Left lung (tissue), 10 donors: ENCODE data around the gene PCGF3. TPM values are rescaled to one million over a fixed set of nuclear protein-coding genes. Genes with fewer than 3 reads are reported as not detected.
A peak's percentile ranks its signal among the peaks of the same experiment; 100 is the strongest.

Source experiments
- ATAC-seq: fragments of 200-7000 bp; cut with Tn5 transposase; one replicate; pipeline ENCODE4 v1.9.1; 2020; ENCODE audit warnings: moderate library complexity
- DNase-seq, 4 donors: peaks; one replicate each; pipeline ENCODE4 v3.0.0-alpha.2; 2013 to 2020
- H3K27ac ChIP-seq, 2 donors: fragments of 200-600 bp; sonication (generic) in 1 of 2; one replicate each; pipeline versions ENCODE4 v1.5.0 to v1.8.0; 2020 to 2021
- H3K27me3 ChIP-seq, 2 donors: fragments of 200-600 bp; sonication (generic) in 1 of 2; one replicate each; pipeline versions ENCODE4 v1.5.0 to v1.8.0; 2020 to 2021
- H3K36me3 ChIP-seq, 2 donors: fragments of 200-600 bp; sonication (generic) in 1 of 2; one replicate each; pipeline versions ENCODE4 v1.5.0 to v1.8.0; 2020 to 2021
- H3K4me1 ChIP-seq, 2 donors: fragments of 200-600 bp; one replicate each; pipeline ENCODE4 v1.8.0; 2021
- H3K4me3 ChIP-seq, 2 donors: fragments of 200-600 bp; sonication (generic) in 1 of 2; one replicate each; pipeline versions ENCODE4 v1.5.0 to v1.8.0; 2020 to 2021; ENCODE audit warnings: mild to moderate bottlenecking in 1 of 2
- H3K9me3 ChIP-seq, 2 donors: fragments of 200-600 bp; sonication (generic) in 1 of 2; one replicate each; pipeline versions ENCODE4 v1.5.0 to v1.8.0; 2020 to 2021
- intact Hi-C, 2 donors: fragments of 100-400 bp; cut with DNase I; formaldehyde crosslinking; loops; one replicate each; pipeline versions ENCODE4 v1.11.2 to v1.14.2; 2022
- polyA plus RNA-seq, 6 donors: library from polyadenylated mRNA; unstranded; fragments of 120-200 nt; gene quantifications; one replicate each; pipeline ENCODE4 v1.2.1, GENCODE V29; 2013; ENCODE audit not compliant: insufficient read length in 6 of 6
- total RNA-seq, 2 donors: library from RNA; stranded (reverse); fragmentation: NEBNext Ultra II Directional; extraction: Animal tissue kit (Norgen Biotek cat#: 25700); gene quantifications; one replicate each; pipeline ENCODE4 v1.2.1, GENCODE V29; 2021
- TF ChIP-seq, protein P1 (sequence below), 2 donors: fragments of 200-600 bp; sonication (generic) in 1 of 2; IDR thresholded peaks; one replicate each; pipeline versions ENCODE4 v1.5.0 to v1.8.0; 2021; ENCODE audit warnings: antibody characterized with exemption in 2 of 2
- donor health status: DM: no; HTN: yes; CAD: no.
- donor health status: DM: no; HTN: no; CAD: no.

PCGF3 gene
- total and polyA plus RNA-seq, 8 donors, result 43.7 to 110 (median 88.7) TPM

DNA sequence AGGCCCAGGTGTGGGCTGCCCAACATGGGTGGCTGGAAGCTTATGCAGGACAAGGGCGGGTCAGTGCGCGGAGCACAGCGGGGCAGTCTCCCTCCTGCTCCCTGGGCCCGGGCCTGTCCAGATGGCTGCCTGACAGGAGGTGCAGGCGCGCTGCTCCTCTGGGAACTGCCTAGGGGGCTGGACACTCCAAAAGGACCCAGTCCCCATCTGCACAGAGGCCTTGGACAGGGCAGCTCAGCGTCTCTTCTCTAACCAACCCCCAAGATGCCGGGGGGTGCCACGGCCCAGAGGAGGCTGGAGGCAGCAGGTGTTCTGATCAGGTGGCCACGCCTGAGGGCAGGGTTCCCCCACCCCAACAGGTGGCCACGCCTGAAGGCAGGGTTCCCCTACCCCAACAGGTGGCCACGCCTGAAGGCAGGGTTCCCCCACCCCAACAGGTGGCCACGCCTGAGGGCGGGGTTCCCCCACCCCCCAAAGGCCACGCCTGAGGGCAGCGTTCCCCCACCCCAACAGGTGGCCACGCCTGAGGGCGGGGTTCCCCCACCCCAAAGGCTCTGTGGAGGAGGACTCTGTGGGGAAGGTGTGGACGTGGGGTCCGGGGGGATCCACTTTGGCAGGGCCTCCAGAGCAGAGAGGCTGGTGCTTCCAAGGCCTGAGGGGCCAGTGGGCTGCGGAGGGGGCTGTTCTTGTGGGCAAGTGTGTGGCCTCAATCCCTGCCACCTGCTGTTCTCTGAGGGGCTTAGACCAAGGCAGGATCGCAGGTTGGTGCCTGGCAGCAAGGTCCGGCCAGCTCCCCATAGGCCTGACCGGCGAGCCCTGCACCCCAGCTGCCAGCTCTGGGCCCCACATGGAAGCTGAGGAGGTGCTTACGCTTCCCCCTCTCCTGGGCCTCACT lies 84.2 kb downstream of the PCGF3 start:
- Histone ChIP-seq H3K9me3 (no peaks in the 10 kb centered on the region), H3K27ac (no peak overlapping the region), H3K36me3 (no peaks in the 10 kb centered on the region), H3K27me3 (peaks cover 50 to 100% of the 10 kb centered on the region in 2 donors), H3K4me3 (no peak overlapping the region), H3K4me1 (peaks cover 14 to 28% of the 10 kb centered on the region in 2 donors)
- DNase-seq, result peak in 1 of 4 donors; percentile 77
- no peak for ATAC-seq
- intact Hi-C loops, result no loop called here
- TF ChIP-seq, protein P1, sequence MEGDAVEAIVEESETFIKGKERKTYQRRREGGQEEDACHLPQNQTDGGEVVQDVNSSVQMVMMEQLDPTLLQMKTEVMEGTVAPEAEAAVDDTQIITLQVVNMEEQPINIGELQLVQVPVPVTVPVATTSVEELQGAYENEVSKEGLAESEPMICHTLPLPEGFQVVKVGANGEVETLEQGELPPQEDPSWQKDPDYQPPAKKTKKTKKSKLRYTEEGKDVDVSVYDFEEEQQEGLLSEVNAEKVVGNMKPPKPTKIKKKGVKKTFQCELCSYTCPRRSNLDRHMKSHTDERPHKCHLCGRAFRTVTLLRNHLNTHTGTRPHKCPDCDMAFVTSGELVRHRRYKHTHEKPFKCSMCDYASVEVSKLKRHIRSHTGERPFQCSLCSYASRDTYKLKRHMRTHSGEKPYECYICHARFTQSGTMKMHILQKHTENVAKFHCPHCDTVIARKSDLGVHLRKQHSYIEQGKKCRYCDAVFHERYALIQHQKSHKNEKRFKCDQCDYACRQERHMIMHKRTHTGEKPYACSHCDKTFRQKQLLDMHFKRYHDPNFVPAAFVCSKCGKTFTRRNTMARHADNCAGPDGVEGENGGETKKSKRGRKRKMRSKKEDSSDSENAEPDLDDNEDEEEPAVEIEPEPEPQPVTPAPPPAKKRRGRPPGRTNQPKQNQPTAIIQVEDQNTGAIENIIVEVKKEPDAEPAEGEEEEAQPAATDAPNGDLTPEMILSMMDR (IDR thresholded peaks at IDR 0.05), result no peak

DNA sequence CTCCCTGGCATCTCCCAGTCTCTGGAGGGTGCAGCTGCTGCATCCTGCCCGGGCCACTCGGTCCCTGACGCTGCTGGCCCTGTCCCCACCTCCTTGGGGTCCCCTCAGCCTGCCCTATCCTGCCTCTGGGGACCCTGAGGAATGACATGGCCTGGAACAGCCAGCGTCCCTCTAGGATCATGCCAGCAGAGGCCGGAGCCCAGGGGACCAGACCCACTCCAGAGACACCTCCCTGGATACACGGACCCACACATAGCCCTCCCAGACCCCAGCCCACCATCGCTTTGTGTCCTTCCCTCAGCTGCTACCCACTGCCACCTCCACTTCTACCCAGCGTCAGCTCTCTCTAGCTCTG lies 84.8 kb downstream of the PCGF3 start:
- Histone ChIP-seq H3K4me3 (no peak overlapping the region), H3K27ac (no peak overlapping the region), H3K27me3 (peaks cover 50 to 100% of the 10 kb centered on the region in 2 donors), H3K36me3 (no peaks in the 10 kb centered on the region), H3K4me1 (peaks cover 18 to 27% of the 10 kb centered on the region in 2 donors), H3K9me3 (no peaks in the 10 kb centered on the region)
- no peak for ATAC-seq
- TF ChIP-seq, protein P1 (IDR thresholded peaks at IDR 0.05), result no peak
- peak in 1 of 4 donors; percentile 58 for DNase-seq
- intact Hi-C loops, result no loop called here

DNA sequence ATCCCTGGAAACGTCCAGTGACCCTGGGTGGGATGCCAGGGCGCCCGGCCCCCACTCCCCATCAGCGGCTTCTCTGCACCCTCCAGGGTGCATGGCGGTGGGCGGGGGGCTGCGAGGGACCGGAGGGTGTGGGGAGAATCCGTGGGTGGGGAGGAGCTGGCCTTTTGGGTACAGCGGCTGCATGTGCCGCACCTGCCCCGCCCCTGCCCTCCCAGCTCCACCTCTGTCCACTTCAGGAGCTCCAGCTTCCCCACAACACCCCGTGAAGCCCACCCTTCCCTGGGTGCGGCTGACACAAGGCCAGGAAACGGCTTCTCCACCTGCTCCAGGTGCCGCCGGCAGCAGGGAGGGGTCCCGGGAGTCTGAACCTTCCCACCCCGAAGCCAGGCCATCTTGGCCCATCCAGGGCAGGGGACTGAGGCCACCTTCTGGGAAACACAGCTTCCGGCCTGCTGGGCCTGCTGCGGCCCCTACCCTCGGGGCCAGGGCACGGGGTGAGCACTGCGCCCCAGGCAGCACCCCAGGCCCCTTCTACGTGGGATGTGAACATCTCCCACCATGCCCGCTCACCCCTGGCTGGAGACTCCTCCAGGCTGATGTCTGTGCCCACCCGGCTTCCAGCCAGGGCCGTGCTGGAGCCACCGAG lies 85.7 kb downstream of the PCGF3 start:
- Histone ChIP-seq H3K4me1 (peaks cover 12 to 18% of the 10 kb centered on the region in 2 donors), H3K9me3 (no peaks in the 10 kb centered on the region), H3K4me3 (no peak overlapping the region), H3K27me3 (peaks cover 50 to 100% of the 10 kb centered on the region in 2 donors), H3K27ac (no peak overlapping the region), H3K36me3 (no peaks in the 10 kb centered on the region)
- ATAC-seq (no peak), DNase-seq (peak in 1 of 4 donors; percentile 73)
- TF ChIP-seq, protein P1 (IDR thresholded peaks at IDR 0.05), result no peak
- intact Hi-C loops, result no loop called here

DNA sequence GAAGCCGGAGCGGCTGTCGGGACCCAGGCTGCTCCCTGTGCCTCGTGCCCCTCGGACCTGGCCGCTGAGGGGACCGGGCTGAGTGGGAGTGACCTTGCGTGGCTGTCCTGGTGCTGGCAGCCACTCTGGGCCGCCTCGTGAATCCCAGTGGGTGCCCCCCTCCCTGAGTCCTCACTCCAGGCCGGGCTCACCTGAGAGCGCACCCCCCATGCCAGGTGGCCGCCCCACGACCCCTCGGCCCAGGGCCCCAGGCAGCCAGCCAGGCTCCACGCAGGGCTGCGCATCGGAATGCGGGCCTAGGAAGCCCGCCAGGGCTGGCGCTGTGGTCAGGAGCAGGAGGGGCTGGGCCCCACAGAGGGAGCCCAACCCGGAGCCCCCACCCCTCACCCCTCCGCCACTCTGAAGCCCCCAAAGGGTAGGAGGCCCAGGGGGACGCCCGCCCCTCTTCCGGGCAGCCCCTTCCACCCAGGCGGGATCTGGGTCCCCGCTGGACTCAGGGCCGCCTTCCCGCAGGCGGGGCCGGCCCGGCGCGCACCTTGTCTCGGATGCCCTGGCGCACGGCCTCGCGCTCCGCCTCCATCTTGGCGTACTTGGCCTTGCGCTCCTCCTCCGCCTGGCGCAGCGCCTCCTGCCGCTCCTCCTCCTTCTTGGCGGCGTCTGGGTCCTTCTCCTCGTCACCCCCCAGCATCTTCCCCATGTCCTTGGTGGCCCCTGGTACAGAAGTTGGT lies 86.4 kb downstream of the PCGF3 start:
- ATAC-seq (peak; percentile 62), DNase-seq (peak in 2 of 4 donors; percentile 59 to 83)
- Histone ChIP-seq H3K4me1 (peaks cover 12% of the 10 kb centered on the region in 2 donors), H3K4me3 (no peak overlapping the region), H3K27ac (no peak overlapping the region), H3K9me3 (no peaks in the 10 kb centered on the region), H3K36me3 (no peaks in the 10 kb centered on the region), H3K27me3 (peaks cover 43 to 100% of the 10 kb centered on the region in 2 donors)
- TF ChIP-seq, protein P1 (IDR thresholded peaks at IDR 0.05), result no peak
- intact Hi-C loops, result no loop called here
